ENCODE data around the gene CTIF. TPM values are rescaled to one million over a fixed set of nuclear protein-coding genes. Genes with fewer than 3 reads are reported as not detected.

The CTIF gene
- total and polyA plus RNA-seq, 7 experiments from 2014 or later: 1.3 to 11.2 (median 2.5) TPM; not detected in 2

GRCh38 chr18:48832938-48833700, 294.3 kb downstream of the CTIF start:
- no peaks in the 10 kb centered on the region for H3K27me3 ChIP-seq (ENCODE audit: control insufficient read depth in 2 of 2, insufficient read depth in 2 of 2, low read length in 2 of 2)
- peak overlapping the region; percentile 14 for H3K4me3 ChIP-seq (ENCODE audit: low read length)
- CTCF ChIA-PET: interaction anchor here (0.6 kb wide), 1 partner anchor 44 kb away, joined by 3 read pairs; no protein-coding TSS in a partner anchor
- ATAC-seq (no peak), DNase-seq (peak in 2 of 9 donors; percentile 6 to 21)
- no peaks in the 10 kb centered on the region for H3K27me3 Mint-ChIP-seq
- H3K4me3 Mint-ChIP-seq: peak overlapping the region; percentile 43 to 92 (median 72)
- no peaks in the 10 kb centered on the region for H3K36me3 ChIP-seq (ENCODE audit: control insufficient read depth in 2 of 3, insufficient read depth in 3 of 3, low read length in 3 of 3)
- no peaks in the 10 kb centered on the region for H3K36me3 Mint-ChIP-seq
- intact Hi-C loops (cut with micrococcal nuclease): loop anchor here (5.0 kb wide), 3 partner anchors 34 to 79 kb away; no protein-coding TSS in a partner anchor
- H3K9me3 ChIP-seq (ENCODE audit: control insufficient read depth in 2 of 3, low read length in 3 of 3): no peaks in the 10 kb centered on the region
- H3K27ac ChIP-seq (ENCODE audit: low read depth, low read length): no peak overlapping the region
- no peaks in the 10 kb centered on the region for H3K9me3 Mint-ChIP-seq
- H3K27ac Mint-ChIP-seq: peak overlapping the region in 8 of 9 donors; percentile 2 to 98 (median 72)
- POLR2A ChIA-PET: interaction anchor here (0.7 to 2.1 kb wide), 5 partner anchors 9 to 120 kb away, joined by 3 to 8 read pairs (median 3); no protein-coding TSS in a partner anchor
- H3K4me1 Mint-ChIP-seq: peaks cover 42 to 72% (median 52%) of the 10 kb centered on the region in 7 donors
- H3K4me1 ChIP-seq (ENCODE audit: control insufficient read depth in 2 of 2, insufficient read depth in 2 of 2, low read length in 2 of 2): peaks cover 46 to 79% of the 10 kb centered on the region in 2 donors

DNA sequence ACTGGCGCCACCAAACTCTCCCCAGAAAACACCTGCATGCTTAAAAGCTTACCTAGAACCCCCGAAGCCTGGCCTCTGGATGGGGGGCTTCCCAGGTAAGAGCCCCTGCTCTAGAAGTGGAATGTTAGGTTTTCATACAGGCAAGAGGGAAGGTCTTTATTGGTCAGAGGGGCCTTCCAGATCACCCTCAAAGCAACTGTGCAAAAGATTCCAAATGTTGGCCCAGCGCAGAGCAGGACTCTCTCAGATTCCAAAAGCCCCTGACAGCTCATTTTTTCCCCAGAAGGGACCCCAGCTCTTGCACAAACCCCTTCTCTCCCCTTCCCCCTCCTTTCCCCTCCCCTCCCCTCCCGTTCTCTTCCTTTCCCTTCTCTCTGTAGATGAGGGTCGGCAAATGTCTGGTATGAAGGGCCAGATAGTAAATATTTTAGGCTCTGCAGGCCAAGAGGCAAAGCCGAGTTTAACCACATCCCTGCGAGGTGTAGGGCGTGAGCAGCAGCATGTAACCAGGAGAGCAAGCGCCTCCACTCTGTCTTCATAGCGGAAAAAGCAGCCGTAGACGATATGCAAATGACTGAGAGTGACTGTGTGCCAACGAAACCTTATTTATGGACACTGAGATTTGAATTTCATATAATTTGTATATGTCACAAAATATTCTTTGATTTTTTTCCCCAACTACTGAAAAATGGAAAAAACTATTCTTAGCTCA, 295.0 kb downstream of the CTIF start:
- DNase-seq: peak in 7 of 9 donors; percentile 25 to 58 (median 48)
- ATAC-seq: peak; percentile 76
- Histone ChIP-seq H3K27ac (ENCODE audit: low read depth, low read length) (no peak overlapping the region), H3K36me3 (ENCODE audit: control insufficient read depth in 2 of 3, insufficient read depth in 3 of 3, low read length in 3 of 3) (no peaks in the 10 kb centered on the region), H3K9me3 (ENCODE audit: control insufficient read depth in 2 of 3, low read length in 3 of 3) (no peaks in the 10 kb centered on the region), H3K27me3 (ENCODE audit: control insufficient read depth in 2 of 2, insufficient read depth in 2 of 2, low read length in 2 of 2) (no peaks in the 10 kb centered on the region), H3K4me1 (ENCODE audit: control insufficient read depth in 2 of 2, insufficient read depth in 2 of 2, low read length in 2 of 2) (peaks cover 53 to 87% of the 10 kb centered on the region in 2 donors), H3K4me3 (ENCODE audit: low read length) (peak overlapping the region; percentile 46)
- H3K4me3 Mint-ChIP-seq: peak overlapping the region; percentile 72 to 92 (median 79)
- H3K36me3 Mint-ChIP-seq: no peaks in the 10 kb centered on the region
- H3K9me3 Mint-ChIP-seq: no peaks in the 10 kb centered on the region
- ChIA-PET POLR2A (interaction anchor here (1.3 kb wide), 2 partner anchors 18 to 114 kb away, joined by 3 to 4 read pairs; no protein-coding TSS in a partner anchor), CTCF (interaction anchor here (0.5 to 1.1 kb wide), 2 partner anchors 11 to 26 kb away, joined by 3 read pairs; no protein-coding TSS in a partner anchor)
- intact Hi-C loops (cut with micrococcal nuclease): loop anchor here (1.0 to 5.0 kb wide), 8 partner anchors 8 to 143 kb away; no protein-coding TSS in a partner anchor
- H3K27me3 Mint-ChIP-seq: no peaks in the 10 kb centered on the region
- peaks cover 46 to 78% (median 59%) of the 10 kb centered on the region in 7 donors for H3K4me1 Mint-ChIP-seq
- H3K27ac Mint-ChIP-seq: peak overlapping the region; percentile 19 to 98 (median 73)

- no peaks in the 10 kb centered on the region for H3K9me3 Mint-ChIP-seq
- H3K27ac Mint-ChIP-seq: peak overlapping the region; percentile 19 to 98 (median 73)
- peaks cover 53 to 85% (median 65%) of the 10 kb centered on the region in 7 donors for H3K4me1 Mint-ChIP-seq
- Histone ChIP-seq H3K27me3 (ENCODE audit: control insufficient read depth in 2 of 2, insufficient read depth in 2 of 2, low read length in 2 of 2) (no peaks in the 10 kb centered on the region), H3K9me3 (ENCODE audit: control insufficient read depth in 2 of 3, low read length in 3 of 3) (no peaks in the 10 kb centered on the region), H3K4me1 (ENCODE audit: control insufficient read depth in 2 of 2, insufficient read depth in 2 of 2, low read length in 2 of 2) (peaks cover 59 to 93% of the 10 kb centered on the region in 2 donors), H3K27ac (ENCODE audit: low read depth, low read length) (no peak overlapping the region), H3K4me3 (ENCODE audit: low read length) (peak overlapping the region; percentile 46), H3K36me3 (ENCODE audit: control insufficient read depth in 2 of 3, insufficient read depth in 3 of 3, low read length in 3 of 3) (no peaks in the 10 kb centered on the region)
- ChIA-PET CTCF (interaction anchor here (0.5 to 1.1 kb wide), 2 partner anchors 10 to 27 kb away, joined by 3 read pairs; no protein-coding TSS in a partner anchor), POLR2A (interaction anchor here (1.3 kb wide), 2 partner anchors 17 to 113 kb away, joined by 3 to 4 read pairs; no protein-coding TSS in a partner anchor)
- DNase-seq (peak in 7 of 9 donors; percentile 20 to 72 (median 34)), ATAC-seq (peak; percentile 87)
- H3K27me3 Mint-ChIP-seq: no peaks in the 10 kb centered on the region
- H3K4me3 Mint-ChIP-seq: peak overlapping the region; percentile 72 to 92 (median 79)
- no peaks in the 10 kb centered on the region for H3K36me3 Mint-ChIP-seq
- intact Hi-C loops (cut with micrococcal nuclease): loop anchor here (1.0 to 5.0 kb wide), 8 partner anchors 8 to 142 kb away; no protein-coding TSS in a partner anchor
Observed at GRCh38 chr18:48834413-48835031, 295.7 kb downstream of the CTIF start.

- intact Hi-C loops (cut with micrococcal nuclease): loop anchor here (2.0 kb wide), 3 partner anchors 24 to 142 kb away; no protein-coding TSS in a partner anchor
- ChIA-PET POLR2A (interaction anchor here (0.6 to 1.3 kb wide), 4 partner anchors 16 to 974 kb away, joined by 3 to 4 read pairs (median 4); no protein-coding TSS in a partner anchor), CTCF (interaction anchor here (1.1 kb wide), 1 partner anchor 10 kb away, joined by 3 read pairs; no protein-coding TSS in a partner anchor)
- Histone ChIP-seq H3K4me3 (ENCODE audit: low read length) (peak overlapping the region; percentile 46), H3K27ac (ENCODE audit: low read depth, low read length) (no peak overlapping the region), H3K36me3 (ENCODE audit: control insufficient read depth in 2 of 3, insufficient read depth in 3 of 3, low read length in 3 of 3) (no peaks in the 10 kb centered on the region), H3K27me3 (ENCODE audit: control insufficient read depth in 2 of 2, insufficient read depth in 2 of 2, low read length in 2 of 2) (no peaks in the 10 kb centered on the region), H3K4me1 (ENCODE audit: control insufficient read depth in 2 of 2, insufficient read depth in 2 of 2, low read length in 2 of 2) (peaks cover 65 to 94% of the 10 kb centered on the region in 2 donors), H3K9me3 (ENCODE audit: control insufficient read depth in 2 of 3, low read length in 3 of 3) (no peaks in the 10 kb centered on the region)
- no peak for DNase-seq
- Mint-ChIP-seq H3K4me3 (peak overlapping the region; percentile 72 to 92 (median 79)), H3K9me3 (no peaks in the 10 kb centered on the region), H3K27me3 (no peaks in the 10 kb centered on the region), H3K36me3 (no peaks in the 10 kb centered on the region), H3K27ac (peak overlapping the region in 6 of 9 donors; percentile 25 to 98 (median 72)), H3K4me1 (peaks cover 59 to 90% (median 71%) of the 10 kb centered on the region in 7 donors)
- ATAC-seq: no peak
Observed at GRCh38 chr18:48835119-48835518, 296.3 kb downstream of the CTIF start.

DNA sequence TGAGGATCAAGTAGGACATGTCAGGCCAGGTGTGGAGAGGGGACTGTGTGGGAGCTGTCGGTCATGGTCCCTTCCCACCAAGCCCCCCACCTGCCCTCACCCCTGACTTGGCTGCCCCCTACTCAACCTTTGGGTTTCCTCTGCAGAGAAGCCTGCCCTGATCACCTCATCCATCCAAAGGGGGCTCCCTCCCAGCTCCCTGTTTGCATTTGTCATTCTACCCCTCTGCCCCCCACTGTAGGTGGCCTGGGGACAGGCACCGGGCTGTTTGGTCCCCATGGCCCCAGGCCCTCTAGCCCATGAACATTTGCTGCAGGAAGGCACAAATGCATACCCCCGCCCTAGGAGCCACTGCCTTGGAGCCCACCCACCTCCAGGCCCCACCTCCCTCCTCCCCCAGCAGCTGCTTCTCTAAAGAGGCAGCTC, 296.9 kb downstream of the CTIF start:
- ChIA-PET CTCF (interaction anchor here (0.6 kb wide), 1 partner anchor 583 kb away, joined by 3 read pairs; no protein-coding TSS in a partner anchor), POLR2A (interaction anchor here (1.2 kb wide), 1 partner anchor 117 kb away, joined by 4 read pairs; no protein-coding TSS in a partner anchor)
- Mint-ChIP-seq H3K27me3 (no peaks in the 10 kb centered on the region), H3K4me1 (peaks cover 61 to 90% (median 73%) of the 10 kb centered on the region in 7 donors), H3K9me3 (no peaks in the 10 kb centered on the region), H3K27ac (peak overlapping the region in 3 of 9 donors; percentile 14 to 70 (median 58)), H3K4me3 (peak overlapping the region in 1 of 10 donors; percentile 82), H3K36me3 (no peaks in the 10 kb centered on the region)
- H3K36me3 ChIP-seq (ENCODE audit: control insufficient read depth in 2 of 3, insufficient read depth in 3 of 3, low read length in 3 of 3): no peaks in the 10 kb centered on the region
- no peak for DNase-seq
- H3K27ac ChIP-seq (ENCODE audit: low read depth, low read length): no peak overlapping the region
- H3K27me3 ChIP-seq (ENCODE audit: control insufficient read depth in 2 of 2, insufficient read depth in 2 of 2, low read length in 2 of 2): no peaks in the 10 kb centered on the region
- H3K4me3 ChIP-seq (ENCODE audit: low read length): no peak overlapping the region
- no peak for ATAC-seq
- H3K4me1 ChIP-seq (ENCODE audit: control insufficient read depth in 2 of 2, insufficient read depth in 2 of 2, low read length in 2 of 2): peaks cover 69 to 94% of the 10 kb centered on the region in 2 donors
- H3K9me3 ChIP-seq (ENCODE audit: control insufficient read depth in 2 of 3, low read length in 3 of 3): no peaks in the 10 kb centered on the region
- intact Hi-C loops (cut with micrococcal nuclease): loop anchor here (2.0 kb wide), 3 partner anchors 25 to 141 kb away; no protein-coding TSS in a partner anchor

Data from naive thymus-derived CD4-positive, alpha-beta T cell (primary cell).